Left ventricle myocardium inferior (tissue), 1 donor: Measurements from ENCODE around the gene MGME1. TPM values are rescaled to one million over a fixed set of nuclear protein-coding genes. Genes with fewer than 3 reads are reported as not detected.
"Not testable (repeated sequence)": the region's sequence is repeated elsewhere in the genome, so short reads cannot be mapped to it uniquely, and the experiment has no call there.

Experiments
- DNase-seq: peaks from one replicate; pipeline ENCODE4 v3.0.0-alpha.2; 2020
- H3K27ac ChIP-seq: fragments of 200-600 bp; replicated peaks from 2 replicates; pipeline ENCODE4 v1.8.0; 2021
- H3K27me3 ChIP-seq: fragments of 200-600 bp; 2 replicates; pipeline ENCODE4 v1.8.0; 2021; ENCODE audit warnings: low read depth
- H3K36me3 ChIP-seq: fragments of 200-600 bp; 2 replicates; pipeline ENCODE4 v1.8.0; 2021
- H3K4me1 ChIP-seq: fragments of 200-600 bp; 2 replicates; pipeline ENCODE4 v1.8.0; 2021
- H3K4me3 ChIP-seq: fragments of 200-600 bp; 2 replicates; pipeline ENCODE4 v1.8.0; 2021; ENCODE audit warnings: mild to moderate bottlenecking, moderate library complexity
- H3K9me3 ChIP-seq: fragments of 200-600 bp; replicated peaks from 2 replicates; pipeline ENCODE4 v1.8.0; 2021
- CTCF ChIP-seq: fragments of 200-600 bp; IDR thresholded peaks from 2 replicates; pipeline ENCODE4 v1.8.0; 2021; ENCODE audit warnings: antibody characterized with exemption, mild to moderate bottlenecking, borderline replicate concordance
- intact Hi-C: fragments of 100-400 bp; cut with micrococcal nuclease; formaldehyde crosslinking; loops from one replicate; pipeline ENCODE4 v1.11.0; 2022
- total RNA-seq: library from RNA; stranded (reverse); fragmentation: NEBNext Ultra II Directional; extraction: Animal tissue kit (Norgen Biotek cat#: 25700); gene quantifications from one replicate; pipeline ENCODE4 v1.2.1, GENCODE V29; 2021
- donor health status: DM: no; HTN: yes; CAD: no; lungs with severe emphysema.

Gene MGME1
- total RNA-seq, 1 donor from 2014 or later: 13.6 TPM

DNA sequence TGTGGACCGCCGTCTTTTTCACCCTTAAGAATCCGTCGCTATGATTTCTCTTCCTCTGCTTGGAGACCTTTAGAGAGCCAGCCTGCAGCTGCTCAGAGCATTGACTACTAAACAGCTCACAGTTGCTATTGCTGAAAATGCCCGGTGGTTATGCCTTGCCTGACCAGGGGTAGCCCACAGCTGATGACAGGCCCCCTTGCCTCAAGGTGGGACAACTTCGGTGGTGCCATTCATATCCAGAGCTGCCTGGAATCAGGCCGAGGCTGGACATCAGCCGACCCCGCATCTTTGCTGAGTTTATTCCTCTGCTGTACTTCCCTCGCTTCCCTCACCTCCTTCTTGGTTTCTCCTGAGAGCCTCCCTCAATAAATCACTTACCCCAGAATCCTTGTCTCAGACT lies 49.3 kb downstream of the MGME1 start:
- no peak overlapping the region for H3K27ac ChIP-seq
- intact Hi-C loops: no loop called here
- H3K9me3 ChIP-seq: no peaks in the 10 kb centered on the region
- H3K4me1 ChIP-seq: no peaks in the 10 kb centered on the region
- H3K27me3 ChIP-seq: peaks cover 9% of the 10 kb centered on the region
- no peak for DNase-seq
- H3K36me3 ChIP-seq: no peaks in the 10 kb centered on the region
- TF ChIP-seq CTCF: no peak
- H3K4me3 ChIP-seq: no peak overlapping the region

- no peaks in the 10 kb centered on the region for H3K4me1 ChIP-seq
- intact Hi-C loops: no loop called here
- no peak overlapping the region for H3K27ac ChIP-seq
- peaks cover 9% of the 10 kb centered on the region for H3K27me3 ChIP-seq
- H3K36me3 ChIP-seq: no peaks in the 10 kb centered on the region
- no peak overlapping the region for H3K4me3 ChIP-seq
- H3K9me3 ChIP-seq: no peaks in the 10 kb centered on the region
- no peak for DNase-seq
- TF ChIP-seq CTCF: peak; percentile 28
These were observed 50.2 kb downstream of the MGME1 start for GRCh38 chr20:18019068-18019467.

DNA sequence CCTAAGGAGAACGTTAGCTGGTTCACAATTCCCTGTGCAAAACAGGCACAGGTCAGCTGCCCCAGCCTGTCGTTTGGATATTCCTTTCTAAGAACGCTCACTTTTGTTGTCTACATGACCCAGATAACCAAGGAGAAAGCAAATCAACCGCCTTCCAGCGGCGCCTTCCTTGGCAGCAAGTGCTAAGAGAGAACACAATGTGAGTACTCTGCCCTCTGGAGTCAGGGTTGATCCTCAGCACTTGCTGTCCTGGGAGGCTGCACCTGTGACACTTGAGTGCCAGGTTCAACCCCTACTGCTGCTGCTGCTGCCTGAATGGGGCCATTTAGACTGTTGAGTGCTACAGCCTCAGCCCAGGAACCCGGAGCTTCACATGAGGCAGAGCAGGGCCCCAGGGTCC lies 52.1 kb downstream of the MGME1 start:
- no peaks in the 10 kb centered on the region for H3K9me3 ChIP-seq
- H3K4me3 ChIP-seq: no peak overlapping the region
- no peak overlapping the region for H3K27ac ChIP-seq
- H3K27me3 ChIP-seq: peaks cover 16% of the 10 kb centered on the region
- TF ChIP-seq CTCF: no peak
- DNase-seq: no peak
- intact Hi-C loops: no loop called here
- no peaks in the 10 kb centered on the region for H3K36me3 ChIP-seq
- no peaks in the 10 kb centered on the region for H3K4me1 ChIP-seq

DNA sequence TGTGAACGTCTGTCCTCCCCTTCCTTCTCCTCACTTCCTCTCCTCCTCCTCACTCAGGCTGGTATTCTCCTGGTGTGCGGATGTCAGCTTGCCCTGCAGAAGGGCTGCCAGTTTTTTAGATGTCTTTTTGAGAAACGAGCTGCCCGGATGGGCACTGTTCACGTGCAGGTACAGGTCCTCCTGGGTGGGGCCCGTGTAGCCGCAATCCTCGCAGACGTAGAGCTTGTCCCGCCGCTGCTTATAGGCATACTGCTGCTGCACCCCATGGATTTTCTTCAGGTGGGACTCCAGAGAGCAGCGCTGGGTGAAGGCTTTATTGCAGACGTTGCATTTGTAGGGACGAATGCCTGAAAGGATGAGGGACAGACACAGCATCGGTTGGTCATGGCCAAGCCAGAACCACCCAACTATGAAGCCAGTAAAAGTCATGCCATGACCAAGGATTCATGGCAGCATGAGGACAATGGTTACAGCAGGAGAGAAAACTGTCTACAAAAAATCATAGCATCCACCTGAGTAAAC lies 55.8 kb downstream of the MGME1 start:
- H3K27me3 ChIP-seq: peaks cover 41% of the 10 kb centered on the region
- no peak for DNase-seq
- TF ChIP-seq CTCF: no peak
- H3K36me3 ChIP-seq: no peaks in the 10 kb centered on the region
- H3K27ac ChIP-seq: no peak overlapping the region
- H3K4me3 ChIP-seq: no peak overlapping the region
- no peaks in the 10 kb centered on the region for H3K4me1 ChIP-seq
- no peaks in the 10 kb centered on the region for H3K9me3 ChIP-seq
- intact Hi-C loops: no loop called here

DNA sequence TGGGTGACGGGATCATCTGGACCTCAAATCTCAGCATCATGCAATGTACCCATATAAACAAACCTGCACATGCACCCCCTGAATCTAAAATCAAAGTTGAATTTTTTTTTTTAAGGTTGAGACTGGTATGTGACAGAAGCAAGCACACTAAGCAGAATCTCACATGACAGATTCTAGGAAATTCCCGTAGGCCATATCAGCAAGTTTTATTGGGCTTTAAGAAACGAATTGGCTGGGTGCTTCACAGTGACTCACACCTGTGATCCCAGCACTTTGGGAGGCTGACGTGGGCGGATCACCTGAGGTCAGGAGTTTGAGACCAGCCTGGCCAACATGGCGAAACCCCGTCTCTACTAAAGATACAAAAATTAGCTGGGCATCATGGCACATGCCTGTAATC lies 58.2 kb downstream of the MGME1 start:
- H3K27ac ChIP-seq, H3K9me3 ChIP-seq, DNase-seq, H3K36me3 ChIP-seq, intact Hi-C loops, H3K4me3 ChIP-seq, H3K4me1 ChIP-seq: not testable (repeated sequence)
- H3K27me3 ChIP-seq: peaks cover 40% of the 10 kb centered on the region

DNA sequence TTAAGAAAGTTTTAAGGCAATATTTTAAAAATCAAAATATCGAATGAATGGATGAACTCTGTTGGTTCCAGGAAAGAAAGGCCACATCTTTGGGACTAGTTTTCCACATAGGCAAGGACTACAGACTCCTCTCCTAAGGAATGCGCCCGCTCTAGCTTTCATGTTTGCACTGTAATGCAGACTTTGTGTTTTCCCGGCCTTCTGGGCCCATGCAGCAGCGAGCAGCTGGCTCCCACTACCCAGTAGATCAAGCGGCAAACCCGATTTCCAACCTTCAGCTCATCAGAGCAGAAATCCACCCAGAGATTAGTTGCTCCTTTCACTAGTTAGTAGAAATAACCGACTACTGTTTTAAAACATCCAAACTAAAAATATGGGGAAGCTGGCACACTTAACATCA lies 61.2 kb downstream of the MGME1 start:
- intact Hi-C loops: no loop called here
- Histone ChIP-seq H3K27ac (no peak overlapping the region), H3K4me3 (no peak overlapping the region), H3K4me1 (no peaks in the 10 kb centered on the region), H3K9me3 (no peaks in the 10 kb centered on the region), H3K27me3 (peaks cover 45% of the 10 kb centered on the region), H3K36me3 (no peaks in the 10 kb centered on the region)
- DNase-seq: no peak
- TF ChIP-seq CTCF: no peak
